ENCODE results near the gene EYS.

Gene EYS

DNA sequence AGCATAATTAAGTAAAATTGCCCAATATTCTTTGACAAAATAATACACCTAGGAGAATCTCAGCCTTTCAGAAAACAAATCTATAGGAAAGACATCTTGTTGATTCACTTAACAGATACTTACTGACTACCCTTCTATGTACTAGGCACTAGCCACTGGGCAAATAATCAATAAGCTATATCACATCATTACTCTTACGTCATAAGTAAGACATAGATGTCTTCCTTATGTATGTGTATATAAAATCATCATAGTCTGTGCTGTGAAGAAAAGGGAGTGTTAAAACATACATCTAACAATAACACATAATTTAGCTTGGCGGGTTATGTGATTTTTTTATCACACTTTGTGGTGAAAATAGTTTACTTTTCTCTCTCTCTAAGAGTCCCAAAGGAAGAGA lies 733.9 kb downstream of the EYS start:
- no peak for TF ChIP-seq SIN3A (IDR thresholded peaks at IDR 0.05; ENCODE audit: borderline replicate concordance, insufficient read depth, low read length)
- TF ChIP-seq TAF1 (IDR thresholded peaks at IDR 0.05; ENCODE audit: borderline replicate concordance, insufficient read depth, low read length): no peak
- TF ChIP-seq, protein P1, sequence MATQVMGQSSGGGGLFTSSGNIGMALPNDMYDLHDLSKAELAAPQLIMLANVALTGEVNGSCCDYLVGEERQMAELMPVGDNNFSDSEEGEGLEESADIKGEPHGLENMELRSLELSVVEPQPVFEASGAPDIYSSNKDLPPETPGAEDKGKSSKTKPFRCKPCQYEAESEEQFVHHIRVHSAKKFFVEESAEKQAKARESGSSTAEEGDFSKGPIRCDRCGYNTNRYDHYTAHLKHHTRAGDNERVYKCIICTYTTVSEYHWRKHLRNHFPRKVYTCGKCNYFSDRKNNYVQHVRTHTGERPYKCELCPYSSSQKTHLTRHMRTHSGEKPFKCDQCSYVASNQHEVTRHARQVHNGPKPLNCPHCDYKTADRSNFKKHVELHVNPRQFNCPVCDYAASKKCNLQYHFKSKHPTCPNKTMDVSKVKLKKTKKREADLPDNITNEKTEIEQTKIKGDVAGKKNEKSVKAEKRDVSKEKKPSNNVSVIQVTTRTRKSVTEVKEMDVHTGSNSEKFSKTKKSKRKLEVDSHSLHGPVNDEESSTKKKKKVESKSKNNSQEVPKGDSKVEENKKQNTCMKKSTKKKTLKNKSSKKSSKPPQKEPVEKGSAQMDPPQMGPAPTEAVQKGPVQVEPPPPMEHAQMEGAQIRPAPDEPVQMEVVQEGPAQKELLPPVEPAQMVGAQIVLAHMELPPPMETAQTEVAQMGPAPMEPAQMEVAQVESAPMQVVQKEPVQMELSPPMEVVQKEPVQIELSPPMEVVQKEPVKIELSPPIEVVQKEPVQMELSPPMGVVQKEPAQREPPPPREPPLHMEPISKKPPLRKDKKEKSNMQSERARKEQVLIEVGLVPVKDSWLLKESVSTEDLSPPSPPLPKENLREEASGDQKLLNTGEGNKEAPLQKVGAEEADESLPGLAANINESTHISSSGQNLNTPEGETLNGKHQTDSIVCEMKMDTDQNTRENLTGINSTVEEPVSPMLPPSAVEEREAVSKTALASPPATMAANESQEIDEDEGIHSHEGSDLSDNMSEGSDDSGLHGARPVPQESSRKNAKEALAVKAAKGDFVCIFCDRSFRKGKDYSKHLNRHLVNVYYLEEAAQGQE (IDR thresholded peaks at IDR 0.05; ENCODE audit: insufficient read depth in 1 of 2, low read depth in 2 of 2, low read length in 2 of 2): no peak
- TF ChIP-seq FOXP2 (optimal IDR thresholded peaks at IDR 0.05; ENCODE audit: borderline replicate concordance, extremely low read depth, extremely low read length, insufficient read depth): no peak
- TF ChIP-seq POLR2AphosphoS5 (IDR thresholded peaks at IDR 0.05; ENCODE audit: low read depth, low read length): no peak

DNA sequence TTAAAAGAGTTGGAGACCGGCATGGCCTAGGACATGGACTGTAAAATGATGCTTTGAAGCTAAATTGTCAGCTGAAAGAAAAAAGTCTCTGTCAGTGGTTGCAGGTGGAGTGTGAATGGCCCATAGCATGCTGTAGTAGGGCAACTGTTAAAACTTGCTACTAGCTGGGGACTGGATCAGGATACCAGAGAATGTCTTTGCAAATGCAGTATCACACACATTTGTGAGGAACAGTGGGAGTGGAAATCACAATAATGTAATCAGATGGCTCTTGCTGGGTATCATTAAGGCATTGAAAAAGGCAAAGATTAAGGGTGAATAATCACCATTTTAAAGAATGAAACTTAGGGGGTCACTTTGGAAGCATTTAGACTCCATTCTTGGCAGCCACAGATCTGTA lies 737.9 kb downstream of the EYS start:
- TF ChIP-seq FOXP2 (optimal IDR thresholded peaks at IDR 0.05; ENCODE audit: borderline replicate concordance, extremely low read depth, extremely low read length, insufficient read depth): no peak
- TF ChIP-seq, protein P1 (IDR thresholded peaks at IDR 0.05; ENCODE audit: insufficient read depth in 1 of 2, low read depth in 2 of 2, low read length in 2 of 2): no peak
- no peak for TF ChIP-seq TAF1 (IDR thresholded peaks at IDR 0.05; ENCODE audit: borderline replicate concordance, insufficient read depth, low read length)
- TF ChIP-seq SIN3A (IDR thresholded peaks at IDR 0.05; ENCODE audit: borderline replicate concordance, insufficient read depth, low read length): no peak

DNA sequence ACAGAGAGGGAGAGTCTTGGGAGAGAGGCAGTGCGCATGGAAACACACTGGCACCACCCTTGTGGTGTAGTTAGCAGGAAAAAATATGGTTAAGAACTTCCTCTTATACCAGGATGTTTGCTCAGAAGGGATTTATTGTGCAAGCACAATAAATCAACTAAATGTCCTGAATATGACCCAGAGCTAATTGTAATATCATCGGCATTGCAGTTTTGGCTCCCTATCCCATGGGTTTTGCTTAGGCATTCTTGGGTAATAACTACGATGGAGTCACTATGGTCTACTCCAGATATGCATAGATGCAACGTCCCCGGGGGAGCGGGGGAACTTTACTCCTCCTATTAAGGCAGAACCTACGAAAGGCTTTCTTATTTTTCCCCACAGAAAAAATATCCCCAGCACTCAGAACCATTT lies 751.6 kb downstream of the EYS start:
- TF ChIP-seq TAF1 (IDR thresholded peaks at IDR 0.05; ENCODE audit: borderline replicate concordance, insufficient read depth, low read length) (no peak), FOXP2 (optimal IDR thresholded peaks at IDR 0.05; ENCODE audit: borderline replicate concordance, extremely low read depth, extremely low read length, insufficient read depth) (no peak), POLR2AphosphoS5 (IDR thresholded peaks at IDR 0.05; ENCODE audit: low read depth, low read length) (no peak), SIN3A (IDR thresholded peaks at IDR 0.05; ENCODE audit: borderline replicate concordance, insufficient read depth, low read length) (no peak)
- TF ChIP-seq, protein P1 (IDR thresholded peaks at IDR 0.05; ENCODE audit: insufficient read depth in 1 of 2, low read depth in 2 of 2, low read length in 2 of 2): no peak

DNA sequence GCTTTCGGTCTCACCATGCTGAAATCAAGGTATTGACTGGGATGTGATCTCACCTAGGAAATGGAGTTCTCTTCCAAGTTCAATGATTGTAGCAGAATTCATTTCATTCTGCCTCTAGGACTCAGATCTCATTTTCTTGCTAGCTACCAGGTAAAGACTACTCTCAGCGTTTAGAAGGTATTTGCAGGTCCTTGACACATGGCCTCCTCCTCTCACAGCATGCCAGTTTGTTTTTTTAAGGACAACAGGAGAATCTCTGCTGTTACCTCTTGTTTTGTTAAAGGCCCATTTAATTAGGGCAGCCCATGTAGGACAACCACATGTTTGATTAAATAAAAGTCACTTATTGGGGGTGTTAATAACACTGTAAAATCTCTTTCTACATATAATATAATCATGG lies 757.8 kb downstream of the EYS start:
- TF ChIP-seq SIN3A (IDR thresholded peaks at IDR 0.05; ENCODE audit: borderline replicate concordance, insufficient read depth, low read length) (no peak), FOXP2 (optimal IDR thresholded peaks at IDR 0.05; ENCODE audit: borderline replicate concordance, extremely low read depth, extremely low read length, insufficient read depth) (no peak), POLR2AphosphoS5 (IDR thresholded peaks at IDR 0.05; ENCODE audit: low read depth, low read length) (no peak), TAF1 (IDR thresholded peaks at IDR 0.05; ENCODE audit: borderline replicate concordance, insufficient read depth, low read length) (no peak)
- TF ChIP-seq, protein P1 (IDR thresholded peaks at IDR 0.05; ENCODE audit: insufficient read depth in 1 of 2, low read depth in 2 of 2, low read length in 2 of 2): no peak

DNA sequence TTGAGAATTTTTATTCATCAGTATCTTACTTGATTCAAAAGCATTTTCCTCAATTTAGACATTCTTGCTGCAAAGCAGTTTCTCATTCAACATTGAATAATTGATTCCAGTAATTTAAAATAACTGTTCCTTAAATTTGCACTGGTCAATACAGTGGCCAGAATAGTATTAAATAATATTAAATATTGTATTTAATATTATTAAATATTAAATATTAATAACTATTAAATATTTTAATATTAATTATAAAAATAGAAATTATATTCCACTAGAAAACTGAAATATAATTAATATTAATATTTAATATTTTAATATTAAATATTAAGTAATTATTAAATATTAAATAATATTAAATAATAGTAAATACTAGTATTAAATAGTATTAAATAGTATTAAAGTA lies 758.8 kb downstream of the EYS start:
- TF ChIP-seq FOXP2 (optimal IDR thresholded peaks at IDR 0.05; ENCODE audit: borderline replicate concordance, extremely low read depth, extremely low read length, insufficient read depth) (no peak), TAF1 (IDR thresholded peaks at IDR 0.05; ENCODE audit: borderline replicate concordance, insufficient read depth, low read length) (no peak), SIN3A (IDR thresholded peaks at IDR 0.05; ENCODE audit: borderline replicate concordance, insufficient read depth, low read length) (no peak), POLR2AphosphoS5 (IDR thresholded peaks at IDR 0.05; ENCODE audit: low read depth, low read length) (no peak)
- TF ChIP-seq, protein P1 (IDR thresholded peaks at IDR 0.05; ENCODE audit: insufficient read depth in 1 of 2, low read depth in 2 of 2, low read length in 2 of 2): no peak
